Islet precursor cell (in vitro differentiated cells): ENCODE results near the gene USP10.

Experiments
- DNase-seq: peaks from one replicate; pipeline ENCODE4 v3.0.0-alpha.2; 2018

Gene USP10

GRCh38 chr16:84703681-84704080, 3.9 kb downstream of the USP10 start:
- no peak for DNase-seq

- DNase-seq: no peak
These were observed 4.5 kb downstream of the USP10 start for GRCh38 chr16:84704253-84704652.

- DNase-seq: no peak
These were observed 7.1 kb downstream of the USP10 start for GRCh38 chr16:84706856-84707255.

- no peak for DNase-seq
These were observed 9.8 kb downstream of the USP10 start for GRCh38 chr16:84709609-84710008.

- DNase-seq: no peak
These were observed 10.9 kb downstream of the USP10 start for GRCh38 chr16:84710686-84711085.

GRCh38 chr16:84712138-84712671, 12.4 kb downstream of the USP10 start:
- no peak for DNase-seq

- no peak for DNase-seq
These were observed 13.3 kb downstream of the USP10 start for GRCh38 chr16:84712801-84713775.

GRCh38 chr16:84714028-84714427, 14.2 kb downstream of the USP10 start:
- DNase-seq: no peak

GRCh38 chr16:84715424-84715823, 15.6 kb downstream of the USP10 start:
- no peak for DNase-seq

GRCh38 chr16:84715854-84716253, 16.1 kb downstream of the USP10 start:
- DNase-seq: no peak

GRCh38 chr16:84716740-84717139, 16.9 kb downstream of the USP10 start:
- DNase-seq: no peak

GRCh38 chr16:84717484-84717883, 17.7 kb downstream of the USP10 start:
- no peak for DNase-seq

GRCh38 chr16:84720177-84720579, 20.4 kb downstream of the USP10 start:
- DNase-seq: no peak

- DNase-seq: no peak
These were observed 22.3 kb downstream of the USP10 start for GRCh38 chr16:84722068-84722467.

- no peak for DNase-seq
These were observed 24.1 kb downstream of the USP10 start for GRCh38 chr16:84723906-84724305.

GRCh38 chr16:84724606-84725309, 25.0 kb downstream of the USP10 start:
- DNase-seq: no peak

- no peak for DNase-seq
These were observed 25.8 kb downstream of the USP10 start for GRCh38 chr16:84725481-84726078.

- peak; percentile 93 for DNase-seq
These were observed 26.4 kb downstream of the USP10 start for GRCh38 chr16:84726079-84726668.

GRCh38 chr16:84726669-84727467, 27.1 kb downstream of the USP10 start:
- DNase-seq: no peak

- DNase-seq: no peak
These were observed 29.1 kb downstream of the USP10 start for GRCh38 chr16:84728853-84729424.

- no peak for DNase-seq
These were observed 30.0 kb downstream of the USP10 start for GRCh38 chr16:84729716-84730320.
